ENCODE measurements around the gene CDK5RAP2.
"Not testable (repeated sequence)": the region's sequence is repeated elsewhere in the genome, so short reads cannot be mapped to it uniquely, and the experiment has no call there.

Gene CDK5RAP2

GRCh38 chr9:120587328-120587727, 7.4 kb upstream of the CDK5RAP2 start:
- no peak for DNase-seq (ENCODE audit: low spot score)

DNA sequence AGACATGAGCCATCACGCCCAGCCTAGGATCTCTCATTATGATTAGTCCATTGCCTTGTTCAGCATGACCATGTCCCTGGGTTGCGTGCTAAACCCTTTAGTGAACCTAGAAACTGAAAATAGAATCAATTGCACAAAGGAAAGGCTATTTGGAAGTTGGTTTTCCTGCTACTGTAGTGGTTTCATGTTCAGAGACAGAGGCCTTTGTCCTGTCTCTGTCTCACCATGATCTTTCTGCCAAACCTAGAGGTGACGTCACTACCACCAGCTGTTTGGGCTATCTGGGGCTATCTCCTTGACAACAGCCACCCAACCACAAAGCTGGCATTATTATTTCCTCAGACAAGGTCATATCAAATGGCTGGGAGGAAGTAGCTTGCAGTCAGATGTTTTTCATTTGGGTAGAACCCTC, 4.0 kb upstream of the CDK5RAP2 start:
- DNase-seq (ENCODE audit: low spot score), result peak; percentile 40

GRCh38 chr9:120579139-120580050, 572 bp downstream of the CDK5RAP2 start:
- DNase-seq (ENCODE audit: low spot score), result no peak

DNA sequence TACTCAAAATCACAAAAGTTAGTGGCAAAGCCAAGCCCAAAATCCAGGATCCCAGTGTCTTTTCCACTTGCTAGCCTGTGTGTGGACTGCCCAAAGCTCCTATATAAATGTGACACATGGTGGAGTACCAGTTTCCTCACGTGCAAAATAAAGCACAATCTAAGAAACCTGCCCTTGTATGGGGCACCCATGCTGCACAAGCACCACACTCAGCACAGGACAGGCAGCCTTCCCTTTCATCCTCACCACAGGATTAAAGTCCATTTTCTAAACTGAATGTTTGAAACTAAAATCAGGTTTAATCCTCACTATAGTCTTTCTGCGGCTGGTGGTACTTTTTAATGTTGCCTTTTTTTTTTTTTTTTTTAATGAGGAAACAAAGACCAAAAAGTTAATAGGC, 5.5 kb downstream of the CDK5RAP2 start:
- DNase-seq (ENCODE audit: low spot score), result no peak

DNA sequence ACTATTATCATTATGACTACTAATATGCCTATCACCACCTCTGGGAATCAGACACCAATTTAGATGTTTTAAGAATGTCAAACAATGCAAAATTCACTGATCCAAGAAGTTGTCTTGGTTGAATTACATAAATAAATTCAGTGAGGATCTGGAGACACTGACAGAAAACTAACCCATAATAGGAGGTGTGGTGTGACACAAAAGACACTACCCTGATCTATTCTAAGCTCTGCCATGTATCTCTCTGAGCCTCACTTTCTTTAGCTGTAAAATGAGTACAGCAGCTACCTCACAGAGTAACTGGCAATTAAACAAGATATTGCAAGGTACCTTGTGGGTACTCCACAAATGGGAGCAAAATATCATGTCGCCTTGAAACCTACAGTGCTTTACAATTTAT, 7.5 kb downstream of the CDK5RAP2 start:
- DNase-seq (ENCODE audit: low spot score), result no peak

GRCh38 chr9:120571443-120572257, 8.3 kb downstream of the CDK5RAP2 start:
- DNase-seq (ENCODE audit: low spot score), result no peak

- no peak for DNase-seq (ENCODE audit: low spot score)
These were observed 9.7 kb downstream of the CDK5RAP2 start for GRCh38 chr9:120570296-120570695.

- no peak for DNase-seq (ENCODE audit: low spot score)
These were observed 10.4 kb downstream of the CDK5RAP2 start for GRCh38 chr9:120569556-120569955.

DNA sequence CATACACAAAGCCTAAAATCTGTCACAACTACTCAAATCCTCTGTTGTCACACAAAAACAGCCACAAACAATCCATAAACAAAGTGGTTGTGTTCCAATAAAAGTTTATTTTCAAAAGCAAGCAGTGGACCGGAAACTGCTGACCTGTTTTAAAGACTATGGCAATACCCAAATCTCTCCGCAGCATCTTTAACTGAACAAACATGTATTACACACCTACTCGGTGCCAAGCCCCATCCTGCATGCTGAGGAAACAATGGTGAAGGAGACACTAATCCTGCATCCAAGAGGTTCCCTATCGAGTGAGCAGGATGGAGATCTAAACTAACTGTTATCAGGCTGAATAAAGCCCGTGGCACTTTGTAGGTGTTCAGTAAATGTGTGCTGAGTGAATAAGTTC, 11.2 kb downstream of the CDK5RAP2 start:
- DNase-seq (ENCODE audit: low spot score), result no peak

DNA sequence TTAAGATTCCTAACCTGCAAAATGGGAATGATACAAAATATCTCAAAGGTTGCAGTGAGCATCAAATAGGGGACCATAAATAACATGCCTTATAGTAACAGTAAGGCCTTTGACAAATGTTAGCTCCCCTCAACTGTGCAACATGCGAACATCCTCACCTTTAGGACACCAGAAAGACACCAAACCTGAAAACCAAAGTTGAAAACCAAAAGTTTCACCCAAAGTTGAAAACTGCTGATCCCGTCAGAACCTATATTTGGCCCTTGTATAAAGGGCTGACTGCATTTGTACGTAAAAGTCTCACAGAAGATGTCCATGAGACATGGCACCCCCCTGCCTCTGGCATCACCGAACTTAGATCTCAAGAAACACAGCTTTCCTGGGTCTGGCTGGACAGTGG, 12.1 kb downstream of the CDK5RAP2 start:
- no peak for DNase-seq (ENCODE audit: low spot score)

DNA sequence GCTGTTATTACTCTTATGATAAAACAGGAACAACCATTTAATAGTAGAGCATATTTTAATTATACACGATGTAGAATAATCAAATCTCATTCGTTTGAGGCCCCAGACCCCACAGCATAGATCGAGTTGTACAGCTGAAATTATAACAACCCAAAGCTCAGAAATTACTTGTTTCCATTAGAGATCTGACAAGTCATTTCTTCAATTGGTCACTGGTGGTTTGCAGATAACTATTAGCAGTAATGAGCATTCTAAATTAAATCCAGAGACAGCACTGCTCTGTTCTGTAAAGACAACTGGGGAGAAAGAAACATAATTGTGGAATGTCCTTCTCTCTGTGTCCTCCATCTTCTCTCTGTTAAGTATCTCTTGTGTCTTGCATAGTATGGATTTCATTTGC, 12.9 kb downstream of the CDK5RAP2 start:
- DNase-seq (ENCODE audit: low spot score), result no peak

GRCh38 chr9:120564589-120564988, 15.4 kb downstream of the CDK5RAP2 start:
- DNase-seq (ENCODE audit: low spot score), result no peak

- no peak for DNase-seq (ENCODE audit: low spot score)
These were observed 17.0 kb downstream of the CDK5RAP2 start for GRCh38 chr9:120562861-120563443.

GRCh38 chr9:120561709-120562108, 18.3 kb downstream of the CDK5RAP2 start:
- DNase-seq (ENCODE audit: low spot score), result no peak

- no peak for DNase-seq (ENCODE audit: low spot score)
These were observed 20.4 kb downstream of the CDK5RAP2 start for GRCh38 chr9:120559546-120559945.

- DNase-seq (ENCODE audit: low spot score), result no peak
These were observed 21.5 kb downstream of the CDK5RAP2 start for GRCh38 chr9:120558454-120558853.

- DNase-seq (ENCODE audit: low spot score), result no peak
These were observed 22.8 kb downstream of the CDK5RAP2 start for GRCh38 chr9:120557205-120557604.

GRCh38 chr9:120556775-120557174, 23.2 kb downstream of the CDK5RAP2 start:
- DNase-seq (ENCODE audit: low spot score), result no peak

GRCh38 chr9:120555839-120556238, 24.1 kb downstream of the CDK5RAP2 start:
- no peak for DNase-seq (ENCODE audit: low spot score)

GRCh38 chr9:120552210-120552704, 27.7 kb downstream of the CDK5RAP2 start:
- DNase-seq (ENCODE audit: low spot score), result not testable (repeated sequence)

- no peak for DNase-seq (ENCODE audit: low spot score)
These were observed 34.0 kb downstream of the CDK5RAP2 start for GRCh38 chr9:120545701-120546550.

- no peak for DNase-seq (ENCODE audit: low spot score)
These were observed 35.5 kb downstream of the CDK5RAP2 start for GRCh38 chr9:120544441-120544840.
